Left lung (tissue), 10 donors: ENCODE measurements around the gene OTOP3. TPM values are rescaled to one million over a fixed set of nuclear protein-coding genes. Genes with fewer than 3 reads are reported as not detected.

ENCODE experiments used
- ATAC-seq: fragments of 200-7000 bp; cut with Tn5 transposase; one replicate; pipeline ENCODE4 v1.9.1; 2020; ENCODE audit warnings: moderate library complexity
- DNase-seq, 4 donors: peaks; one replicate each; pipeline ENCODE4 v3.0.0-alpha.2; 2013 to 2020
- H3K27ac ChIP-seq, 2 donors: fragments of 200-600 bp; sonication (generic) in 1 of 2; one replicate each; pipeline versions ENCODE4 v1.5.0 to v1.8.0; 2020 to 2021
- H3K27me3 ChIP-seq, 2 donors: fragments of 200-600 bp; sonication (generic) in 1 of 2; one replicate each; pipeline versions ENCODE4 v1.5.0 to v1.8.0; 2020 to 2021
- H3K36me3 ChIP-seq, 2 donors: fragments of 200-600 bp; sonication (generic) in 1 of 2; one replicate each; pipeline versions ENCODE4 v1.5.0 to v1.8.0; 2020 to 2021
- H3K4me1 ChIP-seq, 2 donors: fragments of 200-600 bp; one replicate each; pipeline ENCODE4 v1.8.0; 2021
- H3K4me3 ChIP-seq, 2 donors: fragments of 200-600 bp; sonication (generic) in 1 of 2; one replicate each; pipeline versions ENCODE4 v1.5.0 to v1.8.0; 2020 to 2021; ENCODE audit warnings: mild to moderate bottlenecking in 1 of 2
- H3K9me3 ChIP-seq, 2 donors: fragments of 200-600 bp; sonication (generic) in 1 of 2; one replicate each; pipeline versions ENCODE4 v1.5.0 to v1.8.0; 2020 to 2021
- intact Hi-C, 2 donors: fragments of 100-400 bp; cut with DNase I; formaldehyde crosslinking; loops; one replicate each; pipeline versions ENCODE4 v1.11.2 to v1.14.2; 2022
- polyA plus RNA-seq, 6 donors: library from polyadenylated mRNA; unstranded; fragments of 120-200 nt; gene quantifications; one replicate each; pipeline ENCODE4 v1.2.1, GENCODE V29; 2013; ENCODE audit not compliant: insufficient read length in 6 of 6
- total RNA-seq, 2 donors: library from RNA; stranded (reverse); fragmentation: NEBNext Ultra II Directional; extraction: Animal tissue kit (Norgen Biotek cat#: 25700); gene quantifications; one replicate each; pipeline ENCODE4 v1.2.1, GENCODE V29; 2021
- TF ChIP-seq, protein P1 (sequence below), 2 donors: fragments of 200-600 bp; sonication (generic) in 1 of 2; IDR thresholded peaks; one replicate each; pipeline versions ENCODE4 v1.5.0 to v1.8.0; 2021; ENCODE audit warnings: antibody characterized with exemption in 2 of 2
- donor health status: DM: no; HTN: yes; CAD: no.
- donor health status: DM: no; HTN: no; CAD: no.

OTOP3 gene
- total and polyA plus RNA-seq, 8 donors: not detected

DNA sequence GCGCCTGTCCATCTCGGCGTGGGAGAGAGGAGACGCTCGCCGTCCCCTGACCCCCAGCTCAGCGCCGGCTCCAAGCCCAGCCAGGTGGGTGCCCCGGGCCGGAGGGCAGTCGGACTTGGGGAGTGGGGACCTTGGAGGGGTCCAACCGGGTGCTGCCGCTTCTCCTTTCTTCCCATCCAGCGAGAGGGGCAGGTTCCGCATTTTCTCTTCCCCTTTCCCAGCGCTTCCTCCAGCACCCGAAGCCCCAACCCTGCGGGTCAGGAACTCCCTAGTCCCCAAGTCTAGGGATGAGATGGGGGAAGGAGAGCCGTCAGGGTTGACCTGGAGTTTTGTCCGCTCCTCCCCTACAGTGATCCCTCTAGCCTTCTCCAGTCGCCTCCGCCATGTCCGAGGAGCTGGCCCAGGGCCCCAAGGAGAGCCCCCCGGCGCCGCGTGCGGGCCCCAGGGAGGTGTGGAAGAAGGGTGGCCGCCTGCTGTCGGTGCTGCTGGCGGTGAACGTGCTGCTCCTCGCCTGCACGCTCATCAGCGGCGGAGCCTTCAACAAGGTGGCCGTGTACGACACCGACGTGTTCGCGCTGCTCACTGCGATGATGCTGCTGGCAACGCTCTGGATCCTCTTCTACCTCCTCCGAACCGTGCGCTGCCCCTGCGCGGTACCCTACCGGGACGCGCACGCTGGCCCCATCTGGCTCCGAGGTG, 11.3 kb upstream of the OTOP3 start, which contains the start of gene OTOP2:
OTOP2 (plus strand) TSS at position 24 of the 699 bp plus-strand sequence; CDS start at position 384, 360 bp downstream.
- DNase-seq (peak in 2 of 4 donors; percentile 74 to 83), ATAC-seq (peak; percentile 49)
- Histone ChIP-seq H3K9me3 (no peaks in the 10 kb centered on the region), H3K27me3 (peaks cover 53 to 94% of the 10 kb centered on the region in 2 donors), H3K36me3 (no peaks in the 10 kb centered on the region), H3K27ac (no peak within 1 kb of the TSS), H3K4me3 (peak within 1 kb of the TSS; percentile 17 to 21), H3K4me1 (peaks cover 16 to 23% of the 10 kb centered on the region in 2 donors)
- intact Hi-C loops: no loop called here
- TF ChIP-seq, protein P1, sequence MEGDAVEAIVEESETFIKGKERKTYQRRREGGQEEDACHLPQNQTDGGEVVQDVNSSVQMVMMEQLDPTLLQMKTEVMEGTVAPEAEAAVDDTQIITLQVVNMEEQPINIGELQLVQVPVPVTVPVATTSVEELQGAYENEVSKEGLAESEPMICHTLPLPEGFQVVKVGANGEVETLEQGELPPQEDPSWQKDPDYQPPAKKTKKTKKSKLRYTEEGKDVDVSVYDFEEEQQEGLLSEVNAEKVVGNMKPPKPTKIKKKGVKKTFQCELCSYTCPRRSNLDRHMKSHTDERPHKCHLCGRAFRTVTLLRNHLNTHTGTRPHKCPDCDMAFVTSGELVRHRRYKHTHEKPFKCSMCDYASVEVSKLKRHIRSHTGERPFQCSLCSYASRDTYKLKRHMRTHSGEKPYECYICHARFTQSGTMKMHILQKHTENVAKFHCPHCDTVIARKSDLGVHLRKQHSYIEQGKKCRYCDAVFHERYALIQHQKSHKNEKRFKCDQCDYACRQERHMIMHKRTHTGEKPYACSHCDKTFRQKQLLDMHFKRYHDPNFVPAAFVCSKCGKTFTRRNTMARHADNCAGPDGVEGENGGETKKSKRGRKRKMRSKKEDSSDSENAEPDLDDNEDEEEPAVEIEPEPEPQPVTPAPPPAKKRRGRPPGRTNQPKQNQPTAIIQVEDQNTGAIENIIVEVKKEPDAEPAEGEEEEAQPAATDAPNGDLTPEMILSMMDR (IDR thresholded peaks at IDR 0.05): no peak

DNA sequence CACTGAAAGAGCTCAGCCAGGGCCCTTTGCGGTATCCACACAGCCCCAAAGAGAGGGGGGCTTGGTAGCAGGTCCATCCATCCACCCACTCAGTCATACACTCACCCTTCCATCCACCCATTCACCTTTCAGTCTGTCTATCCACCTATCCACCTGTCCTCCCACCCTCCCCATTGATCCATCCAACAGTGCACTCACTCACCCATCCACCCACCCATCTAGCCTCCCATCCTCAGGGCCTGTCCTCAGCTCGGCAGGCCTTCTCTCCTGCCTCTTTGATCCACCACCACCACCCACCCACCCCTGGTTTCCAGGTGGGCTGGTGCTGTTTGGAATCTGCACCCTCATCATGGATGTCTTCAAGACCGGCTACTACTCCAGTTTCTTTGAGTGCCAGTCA, 10.5 kb upstream of the OTOP3 start:
- TF ChIP-seq, protein P1 (IDR thresholded peaks at IDR 0.05): no peak
- peaks cover 16 to 23% of the 10 kb centered on the region in 2 donors for H3K4me1 ChIP-seq
- no peak for ATAC-seq
- H3K4me3 ChIP-seq: no peak overlapping the region
- intact Hi-C loops: no loop called here
- H3K36me3 ChIP-seq: no peaks in the 10 kb centered on the region
- DNase-seq: no peak
- no peaks in the 10 kb centered on the region for H3K9me3 ChIP-seq
- peaks cover 53 to 93% of the 10 kb centered on the region in 2 donors for H3K27me3 ChIP-seq
- no peak overlapping the region for H3K27ac ChIP-seq

DNA sequence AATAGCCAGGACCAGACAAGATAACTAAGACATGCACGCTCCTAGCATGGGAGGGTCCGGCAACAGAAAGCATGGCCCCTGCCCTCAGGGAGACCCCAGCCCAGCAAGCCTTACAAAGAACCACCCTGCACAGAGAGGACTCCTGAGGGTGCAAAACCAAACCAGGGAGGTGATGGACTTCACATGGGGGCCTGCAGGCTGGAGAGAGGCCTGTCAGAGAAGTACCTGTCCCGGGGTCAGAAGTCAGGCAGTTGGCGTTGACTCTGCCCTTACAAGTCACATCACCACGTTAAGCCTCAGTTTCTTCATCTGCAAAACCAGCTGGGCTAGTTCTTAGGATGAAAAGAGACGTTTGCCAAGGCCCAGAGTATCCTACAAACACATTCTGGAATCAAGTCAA, 6.9 kb upstream of the OTOP3 start:
- intact Hi-C loops: no loop called here
- no peak overlapping the region for H3K4me3 ChIP-seq
- peaks cover 32 to 93% of the 10 kb centered on the region in 2 donors for H3K27me3 ChIP-seq
- no peak for ATAC-seq
- no peak for DNase-seq
- peaks cover 6 to 10% of the 10 kb centered on the region in 2 donors for H3K4me1 ChIP-seq
- H3K27ac ChIP-seq: no peak overlapping the region
- H3K9me3 ChIP-seq: no peaks in the 10 kb centered on the region
- H3K36me3 ChIP-seq: no peaks in the 10 kb centered on the region
- TF ChIP-seq, protein P1 (IDR thresholded peaks at IDR 0.05): no peak

DNA sequence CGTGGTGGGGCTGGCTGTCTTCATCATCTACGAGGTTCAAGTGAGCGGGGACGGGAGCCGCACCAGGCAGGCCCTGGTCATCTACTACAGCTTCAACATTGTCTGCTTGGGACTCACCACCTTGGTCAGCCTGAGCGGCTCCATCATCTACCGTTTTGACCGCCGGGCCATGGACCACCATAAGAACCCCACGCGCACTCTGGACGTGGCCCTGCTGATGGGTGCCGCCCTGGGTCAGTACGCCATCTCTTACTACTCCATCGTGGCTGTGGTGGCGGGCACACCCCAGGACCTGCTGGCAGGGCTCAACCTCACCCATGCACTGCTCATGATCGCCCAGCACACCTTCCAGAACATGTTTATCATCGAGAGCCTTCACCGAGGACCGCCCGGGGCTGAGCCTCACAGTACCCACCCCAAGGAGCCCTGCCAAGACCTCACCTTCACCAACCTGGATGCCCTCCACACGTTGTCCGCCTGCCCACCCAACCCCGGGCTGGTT, 5.1 kb upstream of the OTOP3 start:
- TF ChIP-seq, protein P1 (IDR thresholded peaks at IDR 0.05): no peak
- Histone ChIP-seq H3K4me3 (no peak overlapping the region), H3K9me3 (no peaks in the 10 kb centered on the region), H3K36me3 (no peaks in the 10 kb centered on the region), H3K27ac (no peak overlapping the region), H3K27me3 (peaks cover 28 to 93% of the 10 kb centered on the region in 2 donors), H3K4me1 (no peaks in the 10 kb centered on the region)
- intact Hi-C loops: no loop called here
- DNase-seq (no peak), ATAC-seq (no peak)

DNA sequence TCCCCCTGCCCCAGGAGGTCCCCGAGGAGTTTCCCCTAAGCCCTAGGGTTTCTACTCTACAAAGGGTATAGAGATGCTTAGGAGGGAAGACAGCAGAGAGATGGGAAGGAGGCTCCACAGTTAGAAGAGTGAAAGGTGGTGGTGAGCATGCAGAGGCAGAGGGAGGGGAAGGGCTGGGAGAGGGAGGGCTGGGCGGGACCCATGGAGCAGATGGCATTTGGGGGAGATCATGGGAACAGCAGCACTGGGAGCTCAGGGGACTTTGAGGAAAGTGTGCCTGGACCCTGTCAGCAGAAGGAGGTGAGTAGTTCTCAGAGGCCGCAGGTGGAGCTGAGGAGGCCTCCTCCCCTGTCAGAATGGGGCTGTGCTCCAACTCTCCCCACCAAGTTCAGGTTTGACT, 650 bp upstream of the OTOP3 start:
- intact Hi-C loops: no loop called here
- H3K9me3 ChIP-seq: no peaks in the 10 kb centered on the region
- peaks cover 52 to 93% of the 10 kb centered on the region in 2 donors for H3K27me3 ChIP-seq
- DNase-seq: no peak
- TF ChIP-seq, protein P1 (IDR thresholded peaks at IDR 0.05): no peak
- no peak overlapping the region for H3K4me3 ChIP-seq
- ATAC-seq: no peak
- no peaks in the 10 kb centered on the region for H3K36me3 ChIP-seq
- no peak overlapping the region for H3K27ac ChIP-seq
- H3K4me1 ChIP-seq: peaks cover 0 to 3% of the 10 kb centered on the region in 2 donors
